HUES6 (cell line): ENCODE results near the gene POLN.

Experiments
- H3K27ac ChIP-seq: 2 replicates; pipeline ENCODE4 v1.7.0; 2013; ENCODE audit warnings: low read depth, mild to moderate bottlenecking, low read length, inconsistent platforms
- H3K27me3 ChIP-seq: 2 replicates; pipeline ENCODE4 v1.6.1; 2013; ENCODE audit warnings: low read length; ENCODE audit not compliant: control insufficient read depth, insufficient read depth
- H3K36me3 ChIP-seq: 2 replicates; pipeline ENCODE4 v1.6.1; 2013; ENCODE audit warnings: low read length; ENCODE audit not compliant: control insufficient read depth, insufficient read depth
- H3K4me1 ChIP-seq: 2 replicates; pipeline ENCODE4 v1.6.1; 2013; ENCODE audit warnings: low read length; ENCODE audit not compliant: control insufficient read depth, insufficient read depth
- H3K4me3 ChIP-seq: 2 replicates; pipeline ENCODE4 v1.5.1; 2013; ENCODE audit warnings: low read depth, low read length
- H3K9ac ChIP-seq: one replicate; pipeline ENCODE4 v1.6.1; 2013; ENCODE audit warnings: mild to moderate bottlenecking, low read length
- H3K9me3 ChIP-seq: 2 replicates; pipeline ENCODE4 v1.6.1; 2013; ENCODE audit warnings: low read depth, low read length; ENCODE audit not compliant: control insufficient read depth, insufficient read depth

Gene POLN

GRCh38 chr4:2186865-2187172, 55.1 kb downstream of the POLN start:
- no peak overlapping the region for H3K9ac ChIP-seq
- no peak overlapping the region for H3K27ac ChIP-seq
- no peaks in the 10 kb centered on the region for H3K4me1 ChIP-seq
- H3K9me3 ChIP-seq, result peaks cover 6% of the 10 kb centered on the region; the same call in 1 of the 2 replicates
- H3K27me3 ChIP-seq, result no peaks in the 10 kb centered on the region
- no peak overlapping the region for H3K4me3 ChIP-seq
- H3K36me3 ChIP-seq, result no peaks in the 10 kb centered on the region

- no peaks in the 10 kb centered on the region for H3K36me3 ChIP-seq
- no peaks in the 10 kb centered on the region for H3K4me1 ChIP-seq
- no peak overlapping the region for H3K9ac ChIP-seq
- no peak overlapping the region for H3K4me3 ChIP-seq
- H3K27me3 ChIP-seq, result no peaks in the 10 kb centered on the region
- H3K9me3 ChIP-seq, result peaks cover 6% of the 10 kb centered on the region; the same call in 1 of the 2 replicates
- H3K27ac ChIP-seq, result no peak overlapping the region
Observed at GRCh38 chr4:2186133-2186864, 55.6 kb downstream of the POLN start.

- Histone ChIP-seq H3K4me3 (no peak overlapping the region), H3K4me1 (no peaks in the 10 kb centered on the region), H3K36me3 (no peaks in the 10 kb centered on the region), H3K9me3 (peaks cover 6% of the 10 kb centered on the region; the same call in 1 of the 2 replicates), H3K27me3 (no peaks in the 10 kb centered on the region), H3K9ac (no peak overlapping the region), H3K27ac (no peak overlapping the region)
Observed at GRCh38 chr4:2183394-2183793, 58.5 kb downstream of the POLN start.

GRCh38 chr4:2182994-2183393, 58.9 kb downstream of the POLN start:
- Histone ChIP-seq H3K4me1 (no peaks in the 10 kb centered on the region), H3K27ac (no peak overlapping the region), H3K9me3 (peaks cover 6% of the 10 kb centered on the region; the same call in 1 of the 2 replicates), H3K27me3 (no peaks in the 10 kb centered on the region), H3K4me3 (no peak overlapping the region), H3K9ac (no peak overlapping the region), H3K36me3 (no peaks in the 10 kb centered on the region)

- Histone ChIP-seq H3K9me3 (peaks cover 6% of the 10 kb centered on the region; the same call in 1 of the 2 replicates), H3K27me3 (no peaks in the 10 kb centered on the region), H3K4me1 (no peaks in the 10 kb centered on the region), H3K27ac (no peak overlapping the region), H3K36me3 (no peaks in the 10 kb centered on the region), H3K4me3 (no peak overlapping the region), H3K9ac (no peak overlapping the region)
Observed at GRCh38 chr4:2180410-2180809, 61.5 kb downstream of the POLN start.

GRCh38 chr4:2179717-2180116, 62.2 kb downstream of the POLN start:
- Histone ChIP-seq H3K27ac (no peak overlapping the region), H3K9ac (no peak overlapping the region), H3K27me3 (no peaks in the 10 kb centered on the region), H3K4me3 (no peak overlapping the region), H3K36me3 (no peaks in the 10 kb centered on the region), H3K9me3 (peaks cover 6% of the 10 kb centered on the region; the same call in 1 of the 2 replicates), H3K4me1 (no peaks in the 10 kb centered on the region)

GRCh38 chr4:2178986-2179385, 62.9 kb downstream of the POLN start:
- Histone ChIP-seq H3K9me3 (peaks cover 6% of the 10 kb centered on the region; the same call in 1 of the 2 replicates), H3K36me3 (no peaks in the 10 kb centered on the region), H3K27me3 (no peaks in the 10 kb centered on the region), H3K4me3 (no peak overlapping the region), H3K27ac (no peak overlapping the region), H3K9ac (no peak overlapping the region), H3K4me1 (no peaks in the 10 kb centered on the region)

- Histone ChIP-seq H3K9ac (no peak overlapping the region), H3K36me3 (no peaks in the 10 kb centered on the region), H3K27me3 (no peaks in the 10 kb centered on the region), H3K27ac (no peak overlapping the region), H3K4me3 (no peak overlapping the region), H3K9me3 (peaks cover 6% of the 10 kb centered on the region; the same call in 1 of the 2 replicates), H3K4me1 (no peaks in the 10 kb centered on the region)
Observed at GRCh38 chr4:2177443-2178093, 64.4 kb downstream of the POLN start.

GRCh38 chr4:2175990-2176698, 65.8 kb downstream of the POLN start:
- no peak overlapping the region for H3K4me3 ChIP-seq

GRCh38 chr4:2174061-2174460, 67.9 kb downstream of the POLN start:
- no peak overlapping the region for H3K4me3 ChIP-seq
- no peak overlapping the region for H3K27ac ChIP-seq
- no peaks in the 10 kb centered on the region for H3K27me3 ChIP-seq
- no peaks in the 10 kb centered on the region for H3K36me3 ChIP-seq
- H3K9me3 ChIP-seq, result no peaks in the 10 kb centered on the region
- H3K4me1 ChIP-seq, result no peaks in the 10 kb centered on the region
- H3K9ac ChIP-seq, result no peak overlapping the region

More at GRCh38 chr4:2175990-2176698, 65.8 kb downstream of the POLN start:
- Histone ChIP-seq H3K36me3 (no peaks in the 10 kb centered on the region), H3K27me3 (no peaks in the 10 kb centered on the region), H3K27ac (no peak overlapping the region), H3K4me1 (no peaks in the 10 kb centered on the region), H3K9ac (no peak overlapping the region), H3K9me3 (no peaks in the 10 kb centered on the region)

GRCh38 chr4:2172627-2173231, 69.2 kb downstream of the POLN start:
- H3K9ac ChIP-seq, result no peak overlapping the region
- H3K36me3 ChIP-seq, result no peaks in the 10 kb centered on the region
- H3K4me1 ChIP-seq, result no peaks in the 10 kb centered on the region
- no peak overlapping the region for H3K27ac ChIP-seq
- H3K4me3 ChIP-seq, result no peak overlapping the region
- H3K27me3 ChIP-seq, result no peaks in the 10 kb centered on the region
- no peaks in the 10 kb centered on the region for H3K9me3 ChIP-seq
